22Rv1 (cell line): ENCODE data around the gene CNTN5.

ENCODE experiments used
- ZFX ChIP-seq: fragments of 450-650 bp; IDR thresholded peaks from 2 replicates; pipeline ENCODE4 v1.6.1; 2017; ENCODE audit warnings: antibody characterized with exemption, borderline replicate concordance
- TF ChIP-seq, protein P1 (sequence below): fragments of 450-650 bp; IDR thresholded peaks from 2 replicates; pipeline ENCODE4 v1.5.1; 2017; ENCODE audit warnings: mild to moderate bottlenecking

DNA sequence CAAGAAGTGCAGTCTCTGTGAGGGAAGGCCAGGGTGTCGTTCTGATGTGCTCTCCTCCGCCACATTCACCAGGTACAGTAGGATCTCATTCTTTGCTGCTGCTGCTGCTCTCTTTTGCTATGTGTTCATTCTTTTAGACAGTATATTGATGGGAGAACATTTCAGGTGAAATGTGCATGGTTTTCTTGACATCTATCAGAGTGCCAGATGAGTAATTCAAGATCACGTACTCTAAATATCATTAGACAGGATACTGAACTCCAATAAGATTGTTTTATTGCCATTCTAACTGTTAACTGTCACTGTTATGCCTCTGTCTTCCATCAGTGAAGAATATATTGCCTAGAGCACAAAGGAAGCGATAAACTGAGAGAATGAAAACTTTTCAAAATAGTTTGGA is 895.3 kb downstream of the CNTN5 start:
- TF ChIP-seq, protein P1, sequence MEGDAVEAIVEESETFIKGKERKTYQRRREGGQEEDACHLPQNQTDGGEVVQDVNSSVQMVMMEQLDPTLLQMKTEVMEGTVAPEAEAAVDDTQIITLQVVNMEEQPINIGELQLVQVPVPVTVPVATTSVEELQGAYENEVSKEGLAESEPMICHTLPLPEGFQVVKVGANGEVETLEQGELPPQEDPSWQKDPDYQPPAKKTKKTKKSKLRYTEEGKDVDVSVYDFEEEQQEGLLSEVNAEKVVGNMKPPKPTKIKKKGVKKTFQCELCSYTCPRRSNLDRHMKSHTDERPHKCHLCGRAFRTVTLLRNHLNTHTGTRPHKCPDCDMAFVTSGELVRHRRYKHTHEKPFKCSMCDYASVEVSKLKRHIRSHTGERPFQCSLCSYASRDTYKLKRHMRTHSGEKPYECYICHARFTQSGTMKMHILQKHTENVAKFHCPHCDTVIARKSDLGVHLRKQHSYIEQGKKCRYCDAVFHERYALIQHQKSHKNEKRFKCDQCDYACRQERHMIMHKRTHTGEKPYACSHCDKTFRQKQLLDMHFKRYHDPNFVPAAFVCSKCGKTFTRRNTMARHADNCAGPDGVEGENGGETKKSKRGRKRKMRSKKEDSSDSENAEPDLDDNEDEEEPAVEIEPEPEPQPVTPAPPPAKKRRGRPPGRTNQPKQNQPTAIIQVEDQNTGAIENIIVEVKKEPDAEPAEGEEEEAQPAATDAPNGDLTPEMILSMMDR, result no peak
- TF ChIP-seq ZFX, result no peak
